ENCODE results near the gene PLA2G4A. TPM values are rescaled to one million over a fixed set of nuclear protein-coding genes. Genes with fewer than 3 reads are reported as not detected.

PLA2G4A gene
- total and polyA plus RNA-seq, 2 donors (not counting 3 experiments of a cell fraction or from before 2014, with no cell fraction given): 8.2 to 13.3 TPM

GRCh38 chr1:187033693-187034390 is 205.1 kb downstream of the PLA2G4A start:
- no peaks in the 10 kb centered on the region for H3K9me1 ChIP-seq (replicated peaks; ENCODE audit: control insufficient read depth, extremely low read depth, insufficient read depth, low read length)
- H3K27ac ChIP-seq (ENCODE audit: insufficient read depth, low read depth, low read length): no peak overlapping the region
- peaks cover 14% of the 10 kb centered on the region for H3K4me1 ChIP-seq (ENCODE audit: control insufficient read depth, extremely low read depth, insufficient read depth, low read length)
- no peaks in the 10 kb centered on the region for H3K9me3 ChIP-seq (replicated peaks; ENCODE audit: control insufficient read depth, insufficient read depth, low read length)
- no peak for DNase-seq (ENCODE audit: low read depth, low spot score)
- dilution Hi-C loops (cut with MboI; ENCODE audit: extremely low pct_ligation_motif_present, low sequenced_read_pairs) (no loop called here), intact Hi-C loops (cut with micrococcal nuclease) (no loop called here)
- POLR2A ChIA-PET: no interaction called here
- no peaks in the 10 kb centered on the region for H3K27me3 ChIP-seq (ENCODE audit: control insufficient read depth in 2 of 2, insufficient read depth in 2 of 2, low read length in 2 of 2)
- no peak overlapping the region for H3K4me2 ChIP-seq (ENCODE audit: insufficient read depth, low read length)
- CTCF ChIA-PET: interaction anchor here (0.8 to 1.1 kb wide), 4 partner anchors 9 to 659 kb away, joined by 3 to 4 read pairs (median 4); partner anchors contain the start of gene TPR
- no peaks in the 10 kb centered on the region for H4K20me1 ChIP-seq (replicated peaks; ENCODE audit: control insufficient read depth, extremely low read depth, insufficient read depth, low read length)
- H3K79me2 ChIP-seq (ENCODE audit: control insufficient read depth, insufficient read depth, low read length): no peaks in the 10 kb centered on the region
- FAIRE-seq: no peak
- TF ChIP-seq MYC (IDR thresholded peaks at IDR 0.05; ENCODE audit: low read depth, low read length): no peak
- TF ChIP-seq MAX (IDR thresholded peaks at IDR 0.05; ENCODE audit: insufficient read depth, insufficient read length): no peak
- TF ChIP-seq CTCF (IDR thresholded peaks at IDR 0.05; ENCODE audit: extremely low read depth in 1 of 2, insufficient read depth in 1 of 2, low read depth in 1 of 2, low read length in 2 of 2): no peak
- TF ChIP-seq GATA2 (IDR thresholded peaks at IDR 0.05; ENCODE audit: insufficient read depth, insufficient read length, low read depth, low read length): no peak
- no peak for TF ChIP-seq JUN (IDR thresholded peaks at IDR 0.05; ENCODE audit: borderline replicate concordance, insufficient read depth, insufficient read length, low read depth)
- TF ChIP-seq POLR2A (IDR thresholded peaks at IDR 0.05; ENCODE audit: low read depth, low read length): no peak
- no peak for TF ChIP-seq FOS (IDR thresholded peaks at IDR 0.05; ENCODE audit: borderline replicate concordance, insufficient read depth, low read length)
- no peak for TF ChIP-seq EZH2 (IDR thresholded peaks at IDR 0.05; ENCODE audit: borderline replicate concordance, low read depth, low read length, severe bottlenecking)
- no peak for TF ChIP-seq POLR2AphosphoS5 (IDR thresholded peaks at IDR 0.05; ENCODE audit: insufficient read depth, low read depth, low read length)
- H3K4me3 ChIP-seq (replicated peaks in 1 of 3; ENCODE audit: insufficient read depth in 1 of 3, low read depth in 1 of 3, low read length in 3 of 3): no peak overlapping the region
- H3K9ac ChIP-seq (replicated peaks; ENCODE audit: extremely low read depth, insufficient read depth, low read length): no peak overlapping the region
- H3K36me3 ChIP-seq (ENCODE audit: control insufficient read depth in 2 of 2, extremely low read depth in 1 of 2, insufficient read depth in 2 of 2, low read length in 2 of 2): no peaks in the 10 kb centered on the region
- no peak overlapping the region for H2AFZ ChIP-seq (ENCODE audit: low read depth, low read length)
- BruUV-seq (replicated peaks): no TSS peak
